SK-N-SH treated with all-trans-retinoic acid at 6 μM for 48 hours (cell line): ENCODE results near the gene LRRC8E.

Experiments
- CREB5 ChIP-seq: fragments of 250-450 bp; sonication (Bioruptor Pico); IDR thresholded peaks from 2 replicates; pipeline ENCODE4 v1.5.1; 2020; ENCODE audit warnings: low read depth, mild to moderate bottlenecking, moderate library complexity
- CSDC2 ChIP-seq: fragments of 250-450 bp; sonication (Bioruptor Pico); IDR thresholded peaks from 2 replicates; pipeline ENCODE4 v1.5.0; 2020; ENCODE audit warnings: mild to moderate bottlenecking, moderate library complexity
- GLIS3 ChIP-seq: fragments of 250-450 bp; sonication (Bioruptor Pico); IDR thresholded peaks from 2 replicates; pipeline ENCODE4 v1.5.0; 2020; ENCODE audit warnings: mild to moderate bottlenecking, moderate library complexity
- PATZ1 ChIP-seq: fragments of 250-450 bp; sonication (Bioruptor Pico); IDR thresholded peaks from 2 replicates; pipeline ENCODE4 v1.8.0; 2020; ENCODE audit warnings: mild to moderate bottlenecking, moderate library complexity, borderline replicate concordance
- RARB ChIP-seq: fragments of 250-450 bp; sonication (Bioruptor Pico); IDR thresholded peaks from 2 replicates; pipeline ENCODE4 v1.8.0; 2021; ENCODE audit warnings: mild to moderate bottlenecking, moderate library complexity
- TCF4 ChIP-seq: fragments of 250-450 bp; sonication (Bioruptor Pico); IDR thresholded peaks from 2 replicates; pipeline ENCODE4 v1.8.0; 2021; ENCODE audit warnings: mild to moderate bottlenecking, moderate library complexity, borderline replicate concordance
- ZFP30 ChIP-seq: fragments of 450-650 bp; formaldehyde crosslinking; IDR thresholded peaks from 2 replicates; pipeline ENCODE4 v1.5.0; 2022; ENCODE audit warnings: mild to moderate bottlenecking, moderate library complexity

GRCh38 chr19:7928334-7928706 is 40.0 kb downstream of the LRRC8E start:
- no peak for TF ChIP-seq PATZ1 (CRISPR knock-in tag)
- no peak for TF ChIP-seq CSDC2 (CRISPR knock-in tag)
- TF ChIP-seq TCF4: no peak
- no peak for TF ChIP-seq RARB (CRISPR knock-in tag)
- TF ChIP-seq GLIS3 (CRISPR knock-in tag): no peak
- TF ChIP-seq CREB5 (CRISPR knock-in tag): no peak
- TF ChIP-seq ZFP30 (CRISPR knock-in tag): no peak
